ENCODE measurements around the gene RGS3.
A peak's percentile ranks its signal among the peaks of the same experiment; 100 is the strongest.

RGS3 gene

DNA sequence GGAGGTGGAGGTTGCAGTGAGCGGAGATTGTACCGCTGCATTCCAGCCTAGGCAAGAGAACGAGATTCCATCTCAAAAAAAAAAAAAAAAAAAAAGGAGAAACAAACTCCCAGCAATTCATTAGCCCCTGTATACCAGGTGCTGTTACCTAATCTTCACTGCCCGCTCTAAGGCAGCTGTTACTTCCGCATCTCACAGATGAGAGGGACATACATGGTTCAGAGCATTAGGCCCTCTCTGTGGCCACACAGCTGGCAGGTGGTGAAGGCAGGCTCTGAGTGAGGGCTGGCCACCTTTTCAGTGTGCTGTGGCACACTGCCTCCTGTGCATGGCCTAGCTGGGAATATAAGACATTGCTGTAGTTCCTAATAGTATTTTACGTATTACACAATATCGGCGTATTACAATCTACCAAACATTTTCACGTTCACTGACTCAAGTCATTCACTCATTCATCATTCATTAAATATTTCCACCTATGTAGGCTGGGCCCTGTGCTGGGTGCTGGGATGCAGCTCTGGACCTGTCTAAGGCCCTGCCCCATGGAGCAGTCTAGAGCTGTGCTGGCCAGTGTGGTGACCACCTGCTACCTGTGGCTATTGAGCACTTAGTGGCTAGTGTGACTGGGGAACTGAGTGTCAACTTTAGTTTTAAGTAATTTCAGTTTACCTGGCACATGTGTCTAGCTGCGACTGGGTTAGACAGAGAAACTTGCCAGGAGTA, 35.8 kb downstream of the RGS3 start:
- Histone ChIP-seq H3K4me1 (ENCODE audit: control insufficient read depth, insufficient read depth, low read length) (no peaks in the 10 kb centered on the region), H3K27me3 (ENCODE audit: control insufficient read depth, insufficient read depth, low read length) (no peaks in the 10 kb centered on the region), H3K9ac (ENCODE audit: low read length) (no peak overlapping the region), H3K27ac (ENCODE audit: low read depth, low read length) (no peak overlapping the region), H3K4me3 (ENCODE audit: low read length) (no peak overlapping the region), H3K36me3 (ENCODE audit: control insufficient read depth, insufficient read depth, low read length) (no peaks in the 10 kb centered on the region)

GRCh38 chr9:113499876-113500497, 36.5 kb downstream of the RGS3 start:
- no peak overlapping the region for H3K27ac ChIP-seq (ENCODE audit: low read depth, low read length)
- H3K36me3 ChIP-seq (ENCODE audit: control insufficient read depth, insufficient read depth, low read length) = no peaks in the 10 kb centered on the region
- no peak overlapping the region for H3K9ac ChIP-seq (ENCODE audit: low read length)
- no peak overlapping the region for H3K4me3 ChIP-seq (ENCODE audit: low read length)
- no peaks in the 10 kb centered on the region for H3K4me1 ChIP-seq (ENCODE audit: control insufficient read depth, insufficient read depth, low read length)
- H3K27me3 ChIP-seq (ENCODE audit: control insufficient read depth, insufficient read depth, low read length) = no peaks in the 10 kb centered on the region

DNA sequence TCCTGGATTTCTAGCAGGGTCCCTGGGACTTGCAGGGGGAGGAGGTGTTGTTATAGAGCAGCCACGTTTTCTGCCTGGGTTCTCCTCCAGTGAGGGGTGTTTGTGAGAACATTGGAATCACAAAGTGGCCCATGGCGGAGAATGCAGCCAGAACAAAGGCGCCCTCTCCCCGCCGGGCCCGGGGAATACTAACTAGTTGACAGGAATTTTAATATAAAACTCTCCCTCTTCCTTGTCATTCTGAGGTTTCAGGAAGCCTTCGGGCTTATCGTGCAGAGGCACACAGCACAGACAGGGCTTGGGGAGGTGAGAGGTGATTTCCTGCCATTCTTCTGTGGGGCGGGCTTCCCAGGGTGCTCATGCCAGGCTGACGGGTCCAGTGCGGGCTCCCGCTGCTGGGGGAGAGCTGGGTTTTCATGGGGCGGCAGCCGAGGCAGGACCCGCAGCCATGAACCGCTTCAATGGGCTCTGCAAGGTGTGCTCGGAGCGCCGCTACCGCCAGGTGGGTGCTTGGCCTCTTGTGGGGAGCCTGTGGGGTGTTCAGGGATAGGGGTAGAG, 37.7 kb downstream of the RGS3 start:
- H3K4me3 ChIP-seq (ENCODE audit: low read length) = no peak overlapping the region
- no peaks in the 10 kb centered on the region for H3K4me1 ChIP-seq (ENCODE audit: control insufficient read depth, insufficient read depth, low read length)
- no peaks in the 10 kb centered on the region for H3K36me3 ChIP-seq (ENCODE audit: control insufficient read depth, insufficient read depth, low read length)
- H3K9ac ChIP-seq (ENCODE audit: low read length) = no peak overlapping the region
- no peak overlapping the region for H3K27ac ChIP-seq (ENCODE audit: low read depth, low read length)
- no peaks in the 10 kb centered on the region for H3K27me3 ChIP-seq (ENCODE audit: control insufficient read depth, insufficient read depth, low read length)

DNA sequence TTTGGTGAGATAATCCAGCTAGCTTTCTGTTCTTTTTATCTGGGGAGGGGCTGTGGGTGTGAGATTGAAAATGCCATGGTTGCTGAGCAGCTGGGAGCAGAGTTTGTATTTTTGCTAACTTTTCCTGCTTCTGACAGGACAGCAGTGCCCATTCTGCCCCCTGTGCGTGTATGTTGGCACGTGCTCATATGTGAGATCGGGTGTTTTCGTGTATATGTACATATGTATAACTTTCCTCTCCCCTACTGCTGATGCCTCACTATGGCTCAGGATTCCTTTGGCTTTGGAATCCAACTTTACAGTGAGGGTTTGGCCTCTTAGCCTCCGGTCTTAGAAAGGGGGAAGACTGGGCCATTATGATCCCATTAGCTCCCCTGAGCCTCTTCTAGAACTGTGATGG, 38.3 kb downstream of the RGS3 start:
- Histone ChIP-seq H3K27me3 (ENCODE audit: control insufficient read depth, insufficient read depth, low read length) (no peaks in the 10 kb centered on the region), H3K27ac (ENCODE audit: low read depth, low read length) (no peak overlapping the region), H3K9ac (ENCODE audit: low read length) (no peak overlapping the region), H3K4me3 (ENCODE audit: low read length) (no peak overlapping the region), H3K4me1 (ENCODE audit: control insufficient read depth, insufficient read depth, low read length) (no peaks in the 10 kb centered on the region), H3K36me3 (ENCODE audit: control insufficient read depth, insufficient read depth, low read length) (no peaks in the 10 kb centered on the region)

DNA sequence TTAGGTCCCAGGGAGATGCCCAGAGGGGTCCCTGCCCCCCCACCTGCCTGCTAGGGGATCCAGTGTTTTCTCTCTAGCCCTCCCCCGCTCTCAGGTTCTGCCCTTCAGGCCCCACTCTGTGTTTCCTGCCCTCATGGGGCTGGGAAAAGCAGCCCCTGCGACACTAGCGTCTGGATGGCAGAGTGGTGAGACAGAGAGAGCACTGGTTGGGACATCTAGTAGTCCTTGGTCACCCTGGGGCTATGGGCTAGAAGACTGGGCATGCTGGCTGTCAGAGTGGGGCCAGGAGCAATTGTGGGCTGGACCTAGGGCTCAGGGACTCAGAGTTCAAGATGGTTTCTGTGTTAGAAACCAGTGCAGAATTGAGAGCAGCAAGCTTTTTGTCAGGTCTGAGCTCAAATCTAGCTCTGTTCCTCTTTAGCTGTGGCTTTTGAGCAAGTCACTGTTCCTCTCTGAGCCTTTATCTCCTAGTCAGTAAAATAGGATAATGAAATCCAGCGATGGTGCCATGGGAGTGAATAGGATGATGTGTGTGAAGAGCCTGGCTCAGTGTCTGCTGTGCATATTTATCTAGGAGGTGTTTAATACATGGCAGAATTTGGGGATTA, 39.0 kb downstream of the RGS3 start:
- Histone ChIP-seq H3K36me3 (ENCODE audit: control insufficient read depth, insufficient read depth, low read length) (no peaks in the 10 kb centered on the region), H3K27me3 (ENCODE audit: control insufficient read depth, insufficient read depth, low read length) (no peaks in the 10 kb centered on the region), H3K4me1 (ENCODE audit: control insufficient read depth, insufficient read depth, low read length) (no peaks in the 10 kb centered on the region), H3K9ac (ENCODE audit: low read length) (no peak overlapping the region), H3K27ac (ENCODE audit: low read depth, low read length) (no peak overlapping the region), H3K4me3 (ENCODE audit: low read length) (no peak overlapping the region)

DNA sequence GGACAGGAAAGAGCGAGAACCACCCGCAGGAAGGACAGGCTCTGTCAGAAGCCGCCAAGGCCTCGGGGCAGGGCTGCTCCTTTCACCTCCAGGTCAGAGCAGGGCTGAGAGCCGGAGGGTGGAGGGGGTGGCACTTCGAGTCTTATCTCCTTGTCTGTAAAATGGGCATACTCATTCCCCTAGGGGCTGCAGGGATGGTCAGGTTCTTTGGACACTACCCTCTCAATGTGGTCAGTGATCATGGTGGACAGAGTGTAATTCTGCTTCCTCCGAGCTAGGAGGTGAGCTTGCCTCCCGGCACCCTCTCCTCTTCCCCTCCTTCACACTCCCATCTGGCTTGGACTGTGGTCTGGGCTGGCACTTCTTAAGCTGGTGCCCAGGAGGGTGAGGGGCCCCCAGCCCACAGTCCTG, 39.6 kb downstream of the RGS3 start:
- Histone ChIP-seq H3K27ac (ENCODE audit: low read depth, low read length) (no peak overlapping the region), H3K9ac (ENCODE audit: low read length) (no peak overlapping the region), H3K4me3 (ENCODE audit: low read length) (no peak overlapping the region), H3K27me3 (ENCODE audit: control insufficient read depth, insufficient read depth, low read length) (no peaks in the 10 kb centered on the region), H3K4me1 (ENCODE audit: control insufficient read depth, insufficient read depth, low read length) (no peaks in the 10 kb centered on the region), H3K36me3 (ENCODE audit: control insufficient read depth, insufficient read depth, low read length) (peaks cover 5% of the 10 kb centered on the region)

DNA sequence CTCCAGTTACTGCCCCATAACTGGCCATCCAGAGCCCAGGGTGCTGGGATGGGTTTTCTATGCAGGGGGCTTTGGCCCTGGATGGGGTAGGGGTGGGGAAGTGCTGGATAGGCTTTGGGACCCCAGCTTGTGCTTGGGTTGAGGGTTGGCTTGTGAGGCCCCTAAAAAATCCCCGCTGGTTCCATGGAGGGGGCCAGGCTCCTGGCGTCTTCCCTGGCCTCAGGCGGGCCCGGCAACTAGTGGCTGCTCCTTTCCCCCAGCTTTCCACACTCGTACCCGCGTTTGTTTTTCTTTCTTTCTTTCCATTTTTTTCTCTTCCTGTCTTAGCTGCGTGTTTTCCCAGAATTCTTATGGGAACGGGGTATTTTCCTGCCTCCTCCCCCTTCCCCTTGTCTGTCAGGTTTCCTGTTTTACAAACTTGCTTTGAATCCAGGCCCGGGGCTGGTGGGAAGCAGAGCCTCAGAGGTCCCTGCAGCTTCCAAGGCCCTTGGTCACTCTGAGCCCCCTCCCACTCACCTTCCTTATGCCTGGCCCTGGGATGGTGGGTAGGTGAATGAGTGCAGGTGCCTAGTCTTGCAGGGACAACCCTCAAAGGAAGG, 40.2 kb downstream of the RGS3 start:
- H3K4me3 ChIP-seq (ENCODE audit: low read length) = no peak overlapping the region
- no peaks in the 10 kb centered on the region for H3K4me1 ChIP-seq (ENCODE audit: control insufficient read depth, insufficient read depth, low read length)
- H3K9ac ChIP-seq (ENCODE audit: low read length) = no peak overlapping the region
- peaks cover 5% of the 10 kb centered on the region for H3K36me3 ChIP-seq (ENCODE audit: control insufficient read depth, insufficient read depth, low read length)
- no peak overlapping the region for H3K27ac ChIP-seq (ENCODE audit: low read depth, low read length)
- H3K27me3 ChIP-seq (ENCODE audit: control insufficient read depth, insufficient read depth, low read length) = no peaks in the 10 kb centered on the region

GRCh38 chr9:113504725-113505590, 41.4 kb downstream of the RGS3 start:
- Histone ChIP-seq H3K36me3 (ENCODE audit: control insufficient read depth, insufficient read depth, low read length) (peaks cover 5% of the 10 kb centered on the region), H3K27ac (ENCODE audit: low read depth, low read length) (peak overlapping the region; percentile 7), H3K27me3 (ENCODE audit: control insufficient read depth, insufficient read depth, low read length) (no peaks in the 10 kb centered on the region), H3K4me3 (ENCODE audit: low read length) (no peak overlapping the region), H3K9ac (ENCODE audit: low read length) (no peak overlapping the region), H3K4me1 (ENCODE audit: control insufficient read depth, insufficient read depth, low read length) (no peaks in the 10 kb centered on the region)

GRCh38 chr9:113506090-113506589, 42.6 kb downstream of the RGS3 start:
- H3K9ac ChIP-seq (ENCODE audit: low read length) = no peak overlapping the region
- H3K36me3 ChIP-seq (ENCODE audit: control insufficient read depth, insufficient read depth, low read length) = peaks cover 5% of the 10 kb centered on the region
- no peaks in the 10 kb centered on the region for H3K27me3 ChIP-seq (ENCODE audit: control insufficient read depth, insufficient read depth, low read length)
- H3K4me3 ChIP-seq (ENCODE audit: low read length) = no peak overlapping the region
- H3K27ac ChIP-seq (ENCODE audit: low read depth, low read length) = no peak overlapping the region
- H3K4me1 ChIP-seq (ENCODE audit: control insufficient read depth, insufficient read depth, low read length) = no peaks in the 10 kb centered on the region

GRCh38 chr9:113507256-113507655, 43.7 kb downstream of the RGS3 start:
- Histone ChIP-seq H3K4me1 (ENCODE audit: control insufficient read depth, insufficient read depth, low read length) (no peaks in the 10 kb centered on the region), H3K27ac (ENCODE audit: low read depth, low read length) (no peak overlapping the region), H3K9ac (ENCODE audit: low read length) (no peak overlapping the region), H3K36me3 (ENCODE audit: control insufficient read depth, insufficient read depth, low read length) (peaks cover 5% of the 10 kb centered on the region), H3K27me3 (ENCODE audit: control insufficient read depth, insufficient read depth, low read length) (no peaks in the 10 kb centered on the region), H3K4me3 (ENCODE audit: low read length) (no peak overlapping the region)

- no peaks in the 10 kb centered on the region for H3K27me3 ChIP-seq (ENCODE audit: control insufficient read depth, insufficient read depth, low read length)
- no peaks in the 10 kb centered on the region for H3K4me1 ChIP-seq (ENCODE audit: control insufficient read depth, insufficient read depth, low read length)
- H3K27ac ChIP-seq (ENCODE audit: low read depth, low read length) = no peak overlapping the region
- peaks cover 5% of the 10 kb centered on the region for H3K36me3 ChIP-seq (ENCODE audit: control insufficient read depth, insufficient read depth, low read length)
- H3K4me3 ChIP-seq (ENCODE audit: low read length) = no peak overlapping the region
- H3K9ac ChIP-seq (ENCODE audit: low read length) = no peak overlapping the region
Observed at GRCh38 chr9:113508111-113508749, 44.7 kb downstream of the RGS3 start.

Measured in rectal smooth muscle tissue (tissue), 1 donor.